Vagina (tissue), 2 donors: ENCODE data around the gene CDK6.

ENCODE experiments used
- POLR2A ChIP-seq, 2 donors: fragments of 450-650 bp; IDR thresholded peaks; one replicate each; pipeline ENCODE4 v1.6.1; 2017; ENCODE audit warnings: antibody characterized with exemption in 2 of 2, mild to moderate bottlenecking in 2 of 2, moderate library complexity in 2 of 2
- POLR2AphosphoS5 ChIP-seq, 2 donors: sonication (generic); formaldehyde crosslinking; IDR thresholded peaks; one replicate each; pipeline ENCODE4 v1.9.0; 2017; ENCODE audit warnings: antibody characterized with exemption in 2 of 2, mild to moderate bottlenecking in 2 of 2, low read depth in 1 of 2; ENCODE audit not compliant: insufficient read depth in 1 of 2
- TF ChIP-seq, protein P1 (sequence below), 3 experiments: fragments of 450-650 bp in 2 of 3; fragments of 200-600 bp in 1 of 3; sonication (generic) in 1 of 3; IDR thresholded peaks; one replicate each; pipeline ENCODE4 v1.5.1; 2017 to 2019; ENCODE audit warnings: antibody characterized with exemption in 3 of 3, mild to moderate bottlenecking in 2 of 3, moderate library complexity in 2 of 3

DNA sequence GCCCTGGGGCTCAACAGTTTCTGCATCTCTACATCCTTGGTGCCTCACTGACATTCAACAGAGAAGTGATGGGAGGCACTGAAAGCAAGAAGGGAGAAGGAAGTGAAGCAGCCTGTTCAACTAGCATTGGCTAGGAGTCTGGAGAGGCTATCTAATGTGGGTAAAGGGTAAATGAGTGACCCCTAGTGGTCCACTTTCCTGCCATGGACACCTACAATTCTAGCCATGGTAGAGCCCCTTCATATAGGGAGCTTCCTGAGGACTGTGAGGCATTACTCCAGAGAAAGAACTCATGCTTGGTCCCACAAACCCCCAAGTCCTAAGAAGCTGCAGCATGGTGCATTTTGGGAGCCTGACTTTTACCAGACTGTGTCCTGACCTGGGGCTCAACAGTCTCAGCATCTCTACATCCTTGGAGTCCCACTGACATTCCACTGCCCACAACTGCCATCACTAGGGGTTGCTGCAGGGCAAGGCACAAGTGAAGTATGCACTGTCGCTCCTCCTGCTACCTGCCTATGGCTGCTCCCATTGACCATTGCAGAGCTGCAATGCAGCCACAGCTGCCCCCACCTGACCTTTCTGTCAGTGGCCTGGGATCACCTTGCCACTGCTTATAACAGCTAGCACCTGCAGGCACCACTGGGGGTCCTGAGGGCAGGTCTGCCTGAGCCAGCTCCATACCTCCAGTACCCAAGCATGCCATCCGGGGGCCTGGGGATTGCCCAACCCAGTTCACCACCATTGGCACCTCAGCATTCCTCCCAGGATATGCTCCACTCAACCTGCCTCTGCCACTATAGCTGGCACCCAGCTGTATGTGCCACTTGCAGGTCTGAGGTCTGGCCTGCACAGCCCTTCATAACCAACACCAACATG is 44.1 kb upstream of the CDK6 start:
- TF ChIP-seq, protein P1, sequence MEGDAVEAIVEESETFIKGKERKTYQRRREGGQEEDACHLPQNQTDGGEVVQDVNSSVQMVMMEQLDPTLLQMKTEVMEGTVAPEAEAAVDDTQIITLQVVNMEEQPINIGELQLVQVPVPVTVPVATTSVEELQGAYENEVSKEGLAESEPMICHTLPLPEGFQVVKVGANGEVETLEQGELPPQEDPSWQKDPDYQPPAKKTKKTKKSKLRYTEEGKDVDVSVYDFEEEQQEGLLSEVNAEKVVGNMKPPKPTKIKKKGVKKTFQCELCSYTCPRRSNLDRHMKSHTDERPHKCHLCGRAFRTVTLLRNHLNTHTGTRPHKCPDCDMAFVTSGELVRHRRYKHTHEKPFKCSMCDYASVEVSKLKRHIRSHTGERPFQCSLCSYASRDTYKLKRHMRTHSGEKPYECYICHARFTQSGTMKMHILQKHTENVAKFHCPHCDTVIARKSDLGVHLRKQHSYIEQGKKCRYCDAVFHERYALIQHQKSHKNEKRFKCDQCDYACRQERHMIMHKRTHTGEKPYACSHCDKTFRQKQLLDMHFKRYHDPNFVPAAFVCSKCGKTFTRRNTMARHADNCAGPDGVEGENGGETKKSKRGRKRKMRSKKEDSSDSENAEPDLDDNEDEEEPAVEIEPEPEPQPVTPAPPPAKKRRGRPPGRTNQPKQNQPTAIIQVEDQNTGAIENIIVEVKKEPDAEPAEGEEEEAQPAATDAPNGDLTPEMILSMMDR (IDR thresholded peaks at IDR 0.05) = no peak
- no peak for TF ChIP-seq POLR2A (IDR thresholded peaks at IDR 0.05)
- TF ChIP-seq POLR2AphosphoS5 (IDR thresholded peaks at IDR 0.05; ENCODE audit: insufficient read depth in 1 of 2, low read depth in 1 of 2) = no peak
